Kasumi-1 (cell line): Measurements from ENCODE around the gene CASK.

Experiments
- DNase-seq, 2 experiments: peaks; one replicate each; lab custom pipeline; 2025; lab: John Stamatoyannopoulos, UW

The CASK gene

DNA sequence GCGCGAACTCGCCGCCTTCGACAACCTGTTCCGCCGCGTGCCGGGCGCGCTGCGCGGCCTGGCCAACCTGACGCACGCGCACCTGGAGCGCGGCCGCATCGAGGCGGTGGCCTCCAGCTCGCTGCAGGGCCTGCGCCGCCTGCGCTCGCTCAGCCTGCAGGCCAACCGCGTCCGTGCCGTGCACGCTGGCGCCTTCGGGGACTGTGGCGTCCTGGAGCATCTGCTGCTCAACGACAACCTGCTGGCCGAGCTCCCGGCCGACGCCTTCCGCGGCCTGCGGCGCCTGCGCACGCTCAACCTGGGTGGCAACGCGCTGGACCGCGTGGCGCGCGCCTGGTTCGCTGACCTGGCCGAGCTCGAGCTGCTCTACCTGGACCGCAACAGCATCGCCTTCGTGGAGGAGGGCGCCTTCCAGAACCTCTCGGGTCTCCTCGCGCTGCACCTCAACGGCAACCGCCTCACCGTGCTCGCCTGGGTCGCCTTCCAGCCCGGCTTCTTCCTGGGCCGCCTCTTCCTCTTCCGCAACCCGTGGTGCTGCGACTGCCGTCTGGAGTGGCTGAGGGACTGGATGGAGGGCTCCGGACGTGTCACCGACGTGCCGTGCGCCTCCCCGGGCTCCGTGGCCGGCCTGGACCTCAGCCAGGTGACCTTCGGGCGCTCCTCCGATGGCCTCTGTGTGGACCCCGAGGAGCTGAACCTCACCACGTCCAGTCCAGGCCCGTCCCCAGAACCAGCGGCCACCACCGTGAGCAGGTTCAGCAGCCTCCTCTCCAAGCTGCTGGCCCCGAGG, 449.2 kb downstream of the CASK start:
- no peak for DNase-seq

DNA sequence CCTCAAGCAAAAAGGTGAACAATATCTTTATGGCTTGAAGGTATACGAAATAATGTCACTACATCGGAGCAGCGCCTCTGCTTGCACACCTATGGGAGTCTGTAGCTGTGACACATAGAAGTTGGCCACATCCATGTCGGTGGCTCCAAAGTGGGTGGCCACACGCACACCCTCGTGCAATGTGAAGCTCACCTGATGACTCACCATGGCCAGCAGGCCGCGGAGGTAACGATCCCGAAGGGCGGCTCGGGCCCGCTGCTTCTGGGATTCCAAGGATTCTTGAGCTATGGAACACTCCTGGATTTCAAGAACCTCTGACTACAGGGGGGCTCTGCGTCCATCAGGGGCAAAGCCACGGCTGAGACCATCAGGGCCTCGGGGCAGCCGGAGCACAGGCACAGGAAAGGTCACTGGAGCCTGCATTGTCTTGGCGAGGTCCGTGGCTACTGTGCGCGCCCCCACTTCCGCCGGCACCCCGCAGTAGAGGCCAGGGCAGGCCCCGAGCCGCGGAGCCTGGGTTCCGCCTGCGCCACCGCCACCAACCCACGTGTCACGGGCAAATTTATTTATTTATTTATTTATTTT, 451.0 kb downstream of the CASK start:
- no peak for DNase-seq

DNA sequence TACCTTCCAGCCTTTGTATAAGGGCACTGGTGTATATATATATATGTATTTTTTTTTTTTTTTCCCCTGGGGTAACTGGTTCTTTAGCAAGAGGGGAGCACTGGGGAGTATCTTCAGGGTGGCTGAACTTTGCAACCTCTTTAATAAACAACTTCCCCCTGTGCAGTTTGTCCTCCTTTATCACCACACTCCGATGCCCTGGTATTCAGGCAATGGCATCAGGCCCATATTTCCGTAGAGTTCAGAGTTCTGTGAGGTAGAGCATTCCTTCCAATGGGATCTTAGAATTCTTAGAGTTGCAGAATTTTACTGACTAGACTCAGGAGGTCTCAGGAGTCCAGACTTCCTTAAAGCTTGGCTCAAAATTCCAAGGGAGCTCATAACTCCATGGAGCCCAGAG, 451.6 kb downstream of the CASK start:
- DNase-seq = no peak

DNA sequence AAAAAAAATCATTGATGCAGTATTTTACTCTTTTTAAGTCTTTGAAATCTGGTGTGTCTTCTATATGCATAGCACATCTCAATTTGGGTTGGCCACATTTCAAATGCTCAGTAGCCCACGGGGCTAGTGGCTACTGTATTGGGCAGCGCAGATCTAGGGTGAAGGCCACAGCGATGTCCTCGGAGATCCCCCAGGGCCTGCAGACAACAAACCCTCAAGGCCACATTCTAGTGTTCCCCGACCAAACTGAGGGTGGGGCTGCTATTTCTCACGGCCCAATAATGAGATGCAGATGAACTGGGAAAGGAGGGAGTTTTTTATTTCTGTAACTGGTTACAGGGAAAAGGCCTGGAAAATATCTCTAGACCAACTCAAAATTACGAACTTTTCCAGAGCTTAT, 452.6 kb downstream of the CASK start:
- no peak for DNase-seq

DNA sequence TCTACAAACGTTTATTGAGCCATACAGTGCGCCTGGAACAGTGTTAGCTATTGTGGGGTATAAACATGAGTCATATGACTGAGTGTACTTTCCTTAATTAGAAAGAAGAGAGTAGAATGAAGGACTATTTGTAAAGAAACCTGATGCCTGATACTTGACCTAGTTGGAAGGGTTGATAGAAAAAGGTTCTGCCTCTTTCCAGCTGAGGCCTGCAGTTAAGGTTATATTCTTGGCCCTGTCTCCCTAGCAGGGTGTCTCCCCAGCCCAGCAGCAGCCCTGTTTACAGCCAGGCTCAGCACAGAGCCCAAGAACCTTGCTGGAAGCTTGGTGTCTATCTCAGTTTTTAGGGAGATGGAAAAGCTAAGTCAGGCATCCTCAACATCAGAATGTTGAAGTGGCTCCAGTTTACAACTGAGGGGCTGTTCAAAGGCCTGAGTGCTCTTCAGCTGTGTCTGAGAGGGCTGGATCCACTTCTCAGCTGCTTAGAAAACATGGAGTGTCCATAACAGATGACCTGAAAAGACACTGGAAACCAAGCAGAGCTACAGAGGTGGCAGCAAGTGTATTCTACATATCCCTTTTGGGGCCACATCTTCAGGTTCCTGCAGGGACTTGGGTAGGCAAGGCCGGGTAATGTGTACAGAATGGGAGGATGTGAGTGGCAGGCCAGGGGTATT, 454.6 kb downstream of the CASK start:
- DNase-seq = no peak
